HK-2 (cell line): ENCODE results near the gene CHEK2.
"Not testable (repeated sequence)": the region's sequence is repeated elsewhere in the genome, so short reads cannot be mapped to it uniquely, and the experiment has no call there.

ENCODE experiments used
- DNase-seq: peaks from one replicate; pipeline ENCODE4 v3.0.0-alpha.2; 2018; ENCODE audit not compliant: unreplicated experiment

Gene CHEK2

GRCh38 chr22:28741785-28742561, at the start of gene CHEK2, which contains the start of gene HSCB:
CHEK2 (minus strand) TSS chr22:28741820; CDS start chr22:28734721, 7,099 bp downstream.
HSCB (plus strand) TSS chr22:28742039; CDS start chr22:28742096, 57 bp downstream.
- peak; percentile 98 for DNase-seq

- DNase-seq = no peak
Measured at GRCh38 chr22:28791124-28791523, 49.5 kb upstream of the CHEK2 start.

GRCh38 chr22:28788601-28789000, 47.0 kb upstream of the CHEK2 start:
- DNase-seq = no peak

GRCh38 chr22:28783786-28784671, 42.4 kb upstream of the CHEK2 start:
- DNase-seq = no peak

- no peak for DNase-seq
Measured at GRCh38 chr22:28780296-28780695, 38.7 kb upstream of the CHEK2 start.

- DNase-seq = no peak
Measured at GRCh38 chr22:28779833-28780232, 38.2 kb upstream of the CHEK2 start.

- DNase-seq = no peak
Measured at GRCh38 chr22:28774378-28774777, 32.8 kb upstream of the CHEK2 start.

- no peak for DNase-seq
Measured at GRCh38 chr22:28773461-28773867, 31.8 kb upstream of the CHEK2 start.

GRCh38 chr22:28772633-28773460, 31.2 kb upstream of the CHEK2 start, which contains the start of gene CCDC117:
CCDC117 (plus strand) TSS chr22:28772695; CDS start chr22:28772850, 155 bp downstream.
- peak; percentile 92 for DNase-seq

- DNase-seq = no peak
Measured at GRCh38 chr22:28771195-28771791, 29.7 kb upstream of the CHEK2 start.

- DNase-seq = no peak
Measured at GRCh38 chr22:28769394-28770085, 27.9 kb upstream of the CHEK2 start.

GRCh38 chr22:28768701-28769393, 27.2 kb upstream of the CHEK2 start:
- DNase-seq = no peak

GRCh38 chr22:28766628-28767027, 25.0 kb upstream of the CHEK2 start:
- DNase-seq = no peak

- not testable (repeated sequence) for DNase-seq
Measured at GRCh38 chr22:28762000-28762399, 20.4 kb upstream of the CHEK2 start.

- DNase-seq = no peak
Measured at GRCh38 chr22:28761449-28761755, 19.8 kb upstream of the CHEK2 start.

- no peak for DNase-seq
Measured at GRCh38 chr22:28759861-28760560, 18.4 kb upstream of the CHEK2 start.

GRCh38 chr22:28754512-28754911, 12.9 kb upstream of the CHEK2 start:
- DNase-seq = not testable (repeated sequence)

- no peak for DNase-seq
Measured at GRCh38 chr22:28750471-28750881, 8.9 kb upstream of the CHEK2 start.

GRCh38 chr22:28743852-28744251, 2.2 kb upstream of the CHEK2 start:
- no peak for DNase-seq

GRCh38 chr22:28742562-28742962, 942 bp upstream of the CHEK2 start:
- DNase-seq = no peak
